ENCODE measurements around the gene FBXO27. TPM values are rescaled to one million over a fixed set of nuclear protein-coding genes. Genes with fewer than 3 reads are reported as not detected.

Gene FBXO27
- total and polyA plus RNA-seq, 4 donors: 2.1 to 5.0 (median 3.7) TPM

- peaks cover 0 to 2% (median 0%) of the 10 kb centered on the region in 4 donors for H3K9me3 ChIP-seq (ENCODE audit: control insufficient read depth in 4 of 4, low read length in 3 of 4)
- H3K27ac ChIP-seq (ENCODE audit: low read depth in 1 of 2, low read length in 2 of 2): no peak overlapping the region
- H3K27me3 ChIP-seq (ENCODE audit: control insufficient read depth in 4 of 4, insufficient read depth in 4 of 4, low read length in 3 of 4): no peaks in the 10 kb centered on the region
- DNase-seq (ENCODE audit: low spot score): no peak
- no peak overlapping the region for H3K4me3 ChIP-seq (ENCODE audit: low read depth in 1 of 3, low read length in 3 of 3)
- no peaks in the 10 kb centered on the region for H3K36me3 ChIP-seq (ENCODE audit: control insufficient read depth in 4 of 4, insufficient read depth in 3 of 4, low read depth in 1 of 4, low read length in 3 of 4)
- no peaks in the 10 kb centered on the region for H3K4me1 ChIP-seq (ENCODE audit: control insufficient read depth in 4 of 4, insufficient read depth in 4 of 4, low read length in 3 of 4)
- TF ChIP-seq JUND (IDR thresholded peaks at IDR 0.05) (no peak), YY1 (IDR thresholded peaks at IDR 0.05) (no peak), RXRA (IDR thresholded peaks at IDR 0.05) (no peak), FOXA1 (IDR thresholded peaks at IDR 0.05) (no peak), NR2F2 (IDR thresholded peaks at IDR 0.05) (no peak), RAD21 (IDR thresholded peaks at IDR 0.05) (no peak), ATF3 (IDR thresholded peaks at IDR 0.05) (no peak), SP1 (IDR thresholded peaks at IDR 0.05) (no peak), HNF4G (IDR thresholded peaks at IDR 0.05) (no peak), REST (IDR thresholded peaks at IDR 0.05) (no peak), TAF1 (conservative IDR thresholded peaks at IDR 0.05) (no peak)
- H3K9ac ChIP-seq (ENCODE audit: low read depth in 1 of 2, low read length in 2 of 2): no peak overlapping the region
Observed at GRCh38 chr19:39059302-39059701, 27.0 kb upstream of the FBXO27 start.

- TF ChIP-seq CTCF (IDR thresholded peaks at IDR 0.05; ENCODE audit: low read depth, low read length, missing input control) (no peak), FOXA2 (IDR thresholded peaks at IDR 0.05) (no peak)
- no peak overlapping the region for H3K9ac ChIP-seq (ENCODE audit: low read depth in 1 of 2, low read length in 2 of 2)
- H3K9me3 ChIP-seq (ENCODE audit: control insufficient read depth in 4 of 4, low read length in 3 of 4): peaks cover 0 to 2% (median 0%) of the 10 kb centered on the region in 4 donors
- H3K4me3 ChIP-seq (ENCODE audit: low read depth in 1 of 3, low read length in 3 of 3): no peak overlapping the region
- H3K4me1 ChIP-seq (ENCODE audit: control insufficient read depth in 4 of 4, insufficient read depth in 4 of 4, low read length in 3 of 4): peaks cover 0 to 5% (median 2%) of the 10 kb centered on the region in 4 donors
- H3K27me3 ChIP-seq (ENCODE audit: control insufficient read depth in 4 of 4, insufficient read depth in 4 of 4, low read length in 3 of 4): no peaks in the 10 kb centered on the region
- WGBS: 81% methylated on average over 3 of the region's 3 CpGs
- H3K27ac ChIP-seq (ENCODE audit: low read depth in 1 of 2, low read length in 2 of 2): no peak overlapping the region
- H3K36me3 ChIP-seq (ENCODE audit: control insufficient read depth in 4 of 4, insufficient read depth in 3 of 4, low read depth in 1 of 4, low read length in 3 of 4): no peaks in the 10 kb centered on the region
- DNase-seq (ENCODE audit: low spot score): no peak
Observed at GRCh38 chr19:39057615-39058014, 25.3 kb upstream of the FBXO27 start.

- H3K27ac ChIP-seq (ENCODE audit: low read depth in 1 of 2, low read length in 2 of 2): no peak overlapping the region
- WGBS: 93% methylated on average over 2 of the region's 2 CpGs
- no peaks in the 10 kb centered on the region for H3K36me3 ChIP-seq (ENCODE audit: control insufficient read depth in 4 of 4, insufficient read depth in 3 of 4, low read depth in 1 of 4, low read length in 3 of 4)
- H3K9me3 ChIP-seq (ENCODE audit: control insufficient read depth in 4 of 4, low read length in 3 of 4): peaks cover 0 to 2% (median 0%) of the 10 kb centered on the region in 4 donors
- peaks cover 0 to 5% (median 2%) of the 10 kb centered on the region in 4 donors for H3K4me1 ChIP-seq (ENCODE audit: control insufficient read depth in 4 of 4, insufficient read depth in 4 of 4, low read length in 3 of 4)
- DNase-seq (ENCODE audit: low spot score): no peak
- H3K27me3 ChIP-seq (ENCODE audit: control insufficient read depth in 4 of 4, insufficient read depth in 4 of 4, low read length in 3 of 4): no peaks in the 10 kb centered on the region
- H3K9ac ChIP-seq (ENCODE audit: low read depth in 1 of 2, low read length in 2 of 2): no peak overlapping the region
- no peak overlapping the region for H3K4me3 ChIP-seq (ENCODE audit: low read depth in 1 of 3, low read length in 3 of 3)
- TF ChIP-seq TAF1 (conservative IDR thresholded peaks at IDR 0.05) (no peak), MAX (IDR thresholded peaks at IDR 0.05) (no peak), FOXA1 (IDR thresholded peaks at IDR 0.05) (no peak), EGR1 (IDR thresholded peaks at IDR 0.05; ENCODE audit: low read depth in 2 of 2) (no peak), RAD21 (IDR thresholded peaks at IDR 0.05) (no peak), NR2F2 (IDR thresholded peaks at IDR 0.05) (no peak), ZBTB33 (IDR thresholded peaks at IDR 0.05) (no peak), YY1 (IDR thresholded peaks at IDR 0.05) (no peak), HNF4A (conservative IDR thresholded peaks at IDR 0.05) (no peak), GABPA (IDR thresholded peaks at IDR 0.05 in 1 of 2, conservative IDR thresholded peaks at IDR 0.05 in 1 of 2) (no peak), RXRA (IDR thresholded peaks at IDR 0.05) (no peak), FOXA2 (IDR thresholded peaks at IDR 0.05) (no peak), ATF3 (IDR thresholded peaks at IDR 0.05) (no peak)
Observed at GRCh38 chr19:39054091-39054470, 21.7 kb upstream of the FBXO27 start.
